Neuronal stem cell (in vitro differentiated cells): Measurements from ENCODE around the gene B4GALNT3.

Source experiments
- DNase-seq: peaks from one replicate; pipeline ENCODE4 v3.0.0-alpha.2; 2013; ENCODE audit warnings: low spot score
- H2AFZ ChIP-seq: one replicate; pipeline ENCODE4 v1.6.1; 2013; ENCODE audit warnings: mild to moderate bottlenecking, low read length, inconsistent platforms
- H2AK5ac ChIP-seq: 2 replicates; pipeline ENCODE4 v1.6.1; 2013; ENCODE audit warnings: low read depth, mild to moderate bottlenecking, inconsistent platforms, low read length, moderate library complexity, mixed read lengths
- H2BK120ac ChIP-seq: 2 replicates; pipeline ENCODE4 v1.6.1; 2013; ENCODE audit warnings: low read depth, mild to moderate bottlenecking, inconsistent platforms, low read length, moderate library complexity, mixed read lengths
- H2BK12ac ChIP-seq: one replicate; pipeline ENCODE4 v1.6.1; 2013; ENCODE audit warnings: low read length, inconsistent platforms
- H2BK15ac ChIP-seq: 2 replicates; pipeline ENCODE4 v1.6.1; 2013; ENCODE audit warnings: mild to moderate bottlenecking, low read length, inconsistent platforms, mixed read lengths
- H2BK5ac ChIP-seq: one replicate; pipeline ENCODE4 v1.6.1; 2013; ENCODE audit warnings: inconsistent platforms, mild to moderate bottlenecking, low read length, moderate library complexity
- H3K14ac ChIP-seq: one replicate; pipeline ENCODE4 v1.6.1; 2013; ENCODE audit warnings: low read length, inconsistent platforms
- H3K18ac ChIP-seq: 2 replicates; pipeline ENCODE4 v1.6.1; 2013; ENCODE audit warnings: low read length, inconsistent platforms
- H3K23ac ChIP-seq: 2 replicates; pipeline ENCODE4 v1.6.1; 2013; ENCODE audit warnings: low read depth, mild to moderate bottlenecking, mixed read lengths, low read length, inconsistent platforms; ENCODE audit not compliant: poor library complexity
- H3K27ac ChIP-seq: replicated peaks from 3 replicates; pipeline ENCODE4 v1.5.1; 2013; ENCODE audit warnings: low read length, inconsistent platforms
- H3K27me3 ChIP-seq, 3 experiments: 2 replicates each; pipeline ENCODE4 v1.6.1; 2013; ENCODE audit warnings: low read length in 3 of 3, mild to moderate bottlenecking in 2 of 3, inconsistent platforms in 1 of 3, low read depth in 1 of 3, mixed read lengths in 1 of 3, moderate library complexity in 1 of 3; ENCODE audit not compliant: control insufficient read depth in 3 of 3, insufficient read depth in 3 of 3
- H3K36me3 ChIP-seq, 2 donors: replicated peaks in 1 of 2; 2 replicates each; pipeline ENCODE4 v1.6.1; 2013; ENCODE audit warnings: low read length in 2 of 2; ENCODE audit not compliant: control insufficient read depth in 2 of 2, insufficient read depth in 2 of 2
- H3K4ac ChIP-seq: 2 replicates; pipeline ENCODE4 v1.6.1; 2013; ENCODE audit warnings: inconsistent platforms, mild to moderate bottlenecking, low read length, moderate library complexity
- H3K4me1 ChIP-seq, 2 donors: 1 replicate in 1 of 2; 2 replicates in 1 of 2; pipeline ENCODE4 v1.6.1; 2013; ENCODE audit warnings: low read length in 2 of 2, low read depth in 1 of 2; ENCODE audit not compliant: control insufficient read depth in 2 of 2, insufficient read depth in 1 of 2
- H3K4me2 ChIP-seq: one replicate; pipeline ENCODE4 v1.6.1; 2013; ENCODE audit warnings: mild to moderate bottlenecking, low read length, inconsistent platforms; ENCODE audit not compliant: insufficient read depth, poor library complexity, severe bottlenecking
- H3K4me3 ChIP-seq, 2 donors: 2 replicates each; pipeline ENCODE4 v1.5.1; 2013; ENCODE audit warnings: low read length in 2 of 2, mild to moderate bottlenecking in 2 of 2, inconsistent platforms in 1 of 2, moderate library complexity in 1 of 2
- H3K79me1 ChIP-seq: one replicate; pipeline ENCODE4 v1.6.1; 2013; ENCODE audit warnings: low read depth, mild to moderate bottlenecking, inconsistent platforms, low read length, moderate library complexity
- H3K9ac ChIP-seq: one replicate; pipeline ENCODE4 v1.6.1; 2013; ENCODE audit warnings: mild to moderate bottlenecking, low read depth, low read length, inconsistent platforms; ENCODE audit not compliant: poor library complexity
- H3K9me3 ChIP-seq, 2 donors: replicated peaks in 1 of 2; 2 replicates each; pipeline versions ENCODE3 to v1.6.1; 2013; ENCODE audit warnings: low read length in 2 of 2, mild to moderate bottlenecking in 2 of 2, inconsistent platforms in 1 of 2, low read depth in 1 of 2, mixed read lengths in 1 of 2, moderate library complexity in 1 of 2; ENCODE audit not compliant: control insufficient read depth in 2 of 2, insufficient read depth in 1 of 2
- H4K8ac ChIP-seq: one replicate; pipeline ENCODE4 v1.6.1; 2013; ENCODE audit warnings: low read depth, mild to moderate bottlenecking, inconsistent platforms, low read length, moderate library complexity
- H4K91ac ChIP-seq: one replicate; pipeline ENCODE4 v1.6.1; 2013; ENCODE audit warnings: low read length, low read depth, mild to moderate bottlenecking, inconsistent platforms; ENCODE audit not compliant: poor library complexity
- WGBS, 2 donors: extraction: QIAGEN DNeasy Blood & Tissue Kit; methylation state at CpG; one replicate each; pipeline ENCODE4 v1.1.7; 2013; ENCODE audit warnings: missing lambda C conversion rate in 2 of 2, mixed read lengths in 1 of 2; ENCODE audit not compliant: insufficient read length in 2 of 2, insufficient replicate concordance in 1 of 2; ENCODE audit errors: extremely low coverage in 2 of 2; 5-methylcytosine and 5-hydroxymethylcytosine counted together

The B4GALNT3 gene

DNA sequence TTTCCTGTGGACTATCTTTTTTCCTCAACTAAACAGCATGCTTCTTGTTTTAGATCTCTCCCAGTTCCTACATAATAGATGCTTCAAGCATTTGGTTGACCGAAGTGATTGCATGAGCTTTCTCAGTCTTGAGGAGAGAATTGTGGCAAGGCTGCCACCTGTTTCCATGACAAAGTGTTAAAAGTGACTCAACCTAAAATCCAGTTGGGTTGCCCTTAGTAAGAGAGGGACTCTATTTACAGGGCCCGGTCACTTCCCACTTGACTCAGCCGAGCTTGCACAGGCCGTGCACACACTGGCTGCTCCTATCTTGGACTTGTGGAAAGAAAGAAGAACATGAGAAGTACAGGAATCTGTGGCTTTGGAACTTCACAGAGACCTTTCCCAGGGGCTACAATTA lies 2.1 kb upstream of the B4GALNT3 start:
- Histone ChIP-seq H2BK15ac (no peak overlapping the region), H2AK5ac (no peak overlapping the region), H3K18ac (no peak overlapping the region), H2BK120ac (no peak overlapping the region), H2BK5ac (no peak overlapping the region), H3K27me3 (peaks cover 0 to 41% (median 9%) of the 10 kb centered on the region in 3 experiments), H3K4ac (no peak overlapping the region), H3K4me1 (peaks cover 6 to 16% of the 10 kb centered on the region in 2 donors), H3K4me3 (no peak overlapping the region), H2AFZ (no peak overlapping the region), H3K23ac (no peak overlapping the region), H3K79me1 (no peaks in the 10 kb centered on the region), H3K9me3 (no peaks in the 10 kb centered on the region), H4K8ac (no peak overlapping the region), H2BK12ac (no peak overlapping the region), H3K4me2 (no peak overlapping the region), H3K14ac (no peak overlapping the region), H4K91ac (no peak overlapping the region), H3K9ac (no peak overlapping the region), H3K36me3 (no peaks in the 10 kb centered on the region), H3K27ac (no peak overlapping the region)
- no CpG with 5 or more reads among the region's 4 CpGs for whole genome bisulfite sequencing, 2 donors
- no peak for DNase-seq

DNA sequence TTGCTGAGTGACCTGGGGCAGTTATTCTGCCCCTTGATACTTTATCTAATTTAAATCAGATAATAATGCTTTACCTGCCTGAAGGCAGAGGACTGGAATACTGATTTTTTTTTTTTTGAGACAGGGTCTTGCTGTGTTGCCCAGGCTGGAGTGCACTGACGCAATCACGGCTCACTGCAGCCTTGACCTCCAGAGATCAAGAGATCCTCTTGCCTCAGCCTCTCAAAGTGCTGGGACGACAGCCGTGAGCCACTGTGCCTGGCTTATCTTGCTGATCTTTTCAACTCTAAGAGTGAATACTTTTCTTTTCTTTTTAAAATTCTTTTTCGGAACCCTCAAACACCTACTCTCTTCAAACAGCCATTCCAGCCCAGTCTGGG lies 699 bp upstream of the B4GALNT3 start:
- H3K18ac ChIP-seq, result peak overlapping the region; percentile 78
- WGBS, 2 donors, result no CpG with 5 or more reads among the region's 5 CpGs

DNA sequence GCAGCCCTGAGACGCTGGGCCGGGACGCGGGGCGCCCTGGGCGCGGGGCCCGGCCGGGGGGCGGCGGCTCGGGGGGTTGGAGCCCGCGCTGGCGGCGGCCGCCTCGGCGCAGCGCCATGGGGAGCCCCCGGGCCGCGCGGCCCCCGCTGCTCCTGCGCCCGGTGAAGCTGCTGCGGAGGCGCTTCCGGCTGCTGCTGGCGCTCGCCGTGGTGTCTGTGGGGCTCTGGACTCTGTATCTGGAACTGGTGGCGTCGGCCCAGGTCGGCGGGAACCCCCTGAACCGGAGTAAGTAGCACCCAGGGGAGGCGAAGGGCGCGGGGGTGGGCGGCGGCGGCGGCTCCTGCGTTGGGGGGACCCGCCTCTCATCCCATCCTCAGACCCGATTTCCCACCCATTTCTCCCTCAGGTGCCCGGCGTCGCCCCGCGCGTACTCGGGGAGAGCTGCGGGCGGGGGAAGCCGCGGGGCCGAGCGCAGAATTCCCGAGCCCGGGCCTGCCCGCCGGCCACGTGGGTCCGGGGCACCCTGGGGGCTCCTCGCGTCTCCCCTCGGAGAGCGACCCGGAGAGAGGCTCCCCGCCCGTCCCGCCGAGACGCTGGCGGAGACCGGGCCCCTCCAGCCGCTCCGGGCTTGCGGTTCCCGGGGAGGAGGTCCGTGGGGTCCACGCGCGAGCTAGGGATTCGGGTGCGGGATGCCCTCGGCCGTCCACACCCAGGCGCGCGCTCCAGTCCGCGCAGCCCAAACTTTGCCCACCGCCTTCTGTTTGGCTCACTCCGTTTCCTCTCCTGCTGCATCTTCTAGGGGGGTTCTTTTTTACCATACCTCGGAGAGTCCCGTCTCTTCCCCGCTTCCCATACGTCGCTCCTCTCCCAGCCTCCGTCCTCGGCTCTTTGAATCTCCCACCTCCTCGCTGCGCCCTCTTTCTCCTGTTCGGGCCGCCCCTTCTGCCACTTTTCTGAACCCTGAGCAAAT lies 807 bp downstream of the B4GALNT3 start:
- no peak for DNase-seq

More for the DNA sequence above, 699 bp upstream of the B4GALNT3 start:
- no peak overlapping the region for H2AK5ac ChIP-seq
- no peak overlapping the region for H4K8ac ChIP-seq
- H3K14ac ChIP-seq, result no peak overlapping the region
- peaks cover 6 to 16% of the 10 kb centered on the region in 2 donors for H3K4me1 ChIP-seq
- no peak overlapping the region for H2BK12ac ChIP-seq
- no peak overlapping the region for H3K27ac ChIP-seq
- H2BK15ac ChIP-seq, result peak overlapping the region; percentile 1
- H3K4me3 ChIP-seq, result peak overlapping the region in 1 of 2 donors; percentile 52
- H3K79me1 ChIP-seq, result no peaks in the 10 kb centered on the region
- no peak overlapping the region for H3K23ac ChIP-seq
- H2BK5ac ChIP-seq, result peak overlapping the region; percentile 42
- peak overlapping the region; percentile 90 for H2AFZ ChIP-seq
- H4K91ac ChIP-seq, result no peak overlapping the region
- H3K36me3 ChIP-seq, result no peaks in the 10 kb centered on the region
- no peaks in the 10 kb centered on the region for H3K9me3 ChIP-seq
- H3K27me3 ChIP-seq, result peaks cover 0 to 46% (median 9%) of the 10 kb centered on the region in 3 experiments
- DNase-seq, result no peak
- no peak overlapping the region for H3K9ac ChIP-seq
- H3K4ac ChIP-seq, result no peak overlapping the region
- H3K4me2 ChIP-seq, result peak overlapping the region; percentile 78
- H2BK120ac ChIP-seq, result no peak overlapping the region

DNA sequence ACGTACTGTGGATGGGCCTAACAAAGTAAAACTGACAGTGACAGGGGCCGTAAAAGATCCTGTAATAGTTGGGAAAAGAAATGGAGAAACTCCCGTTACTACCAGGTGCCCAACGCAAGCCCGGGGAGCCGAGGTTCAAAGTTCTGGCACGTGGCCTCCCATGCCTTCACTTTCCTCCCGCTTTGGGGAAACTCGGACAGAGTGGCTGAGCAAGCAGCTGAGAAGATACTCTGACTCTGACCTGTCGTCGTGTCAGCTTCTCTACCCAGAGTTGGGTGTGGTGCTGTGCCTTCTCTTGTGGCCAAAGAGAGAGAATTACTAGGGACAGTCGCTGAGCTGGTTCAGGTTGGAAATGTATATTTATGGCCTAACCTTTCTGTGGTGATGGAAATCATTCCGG lies 1.7 kb downstream of the B4GALNT3 start:
- H2AFZ ChIP-seq, result no peak overlapping the region
- no peaks in the 10 kb centered on the region for H3K36me3 ChIP-seq
- H2AK5ac ChIP-seq, result no peak overlapping the region
- no peak overlapping the region for H3K18ac ChIP-seq
- H3K4ac ChIP-seq, result no peak overlapping the region
- no peak overlapping the region for H2BK5ac ChIP-seq
- H3K27ac ChIP-seq, result no peak overlapping the region
- no CpG with 5 or more reads among the region's 13 CpGs for WGBS, 2 donors
- H3K9ac ChIP-seq, result no peak overlapping the region
- no peak overlapping the region for H2BK120ac ChIP-seq
- H3K4me3 ChIP-seq, result no peak overlapping the region
- no peak overlapping the region for H2BK12ac ChIP-seq
- H3K9me3 ChIP-seq, result no peaks in the 10 kb centered on the region
- no peak overlapping the region for H3K23ac ChIP-seq
- peaks cover 0 to 52% (median 9%) of the 10 kb centered on the region in 3 experiments for H3K27me3 ChIP-seq
- H3K14ac ChIP-seq, result no peak overlapping the region
- DNase-seq, result no peak
- peak overlapping the region; percentile 81 for H3K4me2 ChIP-seq
- H4K8ac ChIP-seq, result no peak overlapping the region
- no peak overlapping the region for H4K91ac ChIP-seq
- H3K4me1 ChIP-seq, result peaks cover 8 to 11% of the 10 kb centered on the region in 2 donors
- no peaks in the 10 kb centered on the region for H3K79me1 ChIP-seq
- no peak overlapping the region for H2BK15ac ChIP-seq

More for the DNA sequence above, 807 bp downstream of the B4GALNT3 start:
- Histone ChIP-seq H2AFZ (peak overlapping the region; percentile 90), H3K9me3 (no peaks in the 10 kb centered on the region), H3K18ac (peak overlapping the region; percentile 98), H3K79me1 (no peaks in the 10 kb centered on the region), H3K23ac (peak overlapping the region; percentile 74), H4K8ac (no peak overlapping the region), H3K9ac (peak overlapping the region; percentile 84), H2BK120ac (no peak overlapping the region), H2AK5ac (peak overlapping the region; percentile 58), H3K36me3 (no peaks in the 10 kb centered on the region), H3K4ac (no peak overlapping the region), H2BK12ac (no peak overlapping the region), H2BK5ac (no peak overlapping the region), H3K4me2 (peak overlapping the region; percentile 81), H3K27ac (no peak overlapping the region), H3K4me3 (peak overlapping the region; percentile 52 to 89), H2BK15ac (peak overlapping the region; percentile 49), H3K27me3 (peaks cover 0 to 52% (median 9%) of the 10 kb centered on the region in 3 experiments), H3K4me1 (peaks cover 11 to 13% of the 10 kb centered on the region in 2 donors), H4K91ac (no peak overlapping the region), H3K14ac (no peak overlapping the region)
- WGBS, 2 donors, result no CpG with 5 or more reads among the region's 109 CpGs
